HepG2 (cell line): ENCODE measurements around the gene C11orf71. TPM values are rescaled to one million over a fixed set of nuclear protein-coding genes. Genes with fewer than 3 reads are reported as not detected.

Experiments
- BHLHE40 ChIP-seq: IDR thresholded peaks from 2 replicates; pipeline ENCODE4 v1.6.1; 2011; ENCODE audit warnings: low read length, improper control_type of control experiment
- NFYB ChIP-seq: sonication (generic); formaldehyde crosslinking; IDR thresholded peaks from 2 replicates; pipeline ENCODE4 v1.4.0; 2020; ENCODE audit warnings: missing genetic modification reagents
- TAF15 ChIP-seq: fragments of 200-400 bp; formaldehyde crosslinking; IDR thresholded peaks from one replicate; pipeline ENCODE4 v1.6.1; 2018; ENCODE audit warnings: mild to moderate bottlenecking, low read depth, low read length; ENCODE audit not compliant: poor library complexity, severe bottlenecking
- ZFX ChIP-seq: sonication (generic); formaldehyde crosslinking; IDR thresholded peaks from 2 replicates; pipeline ENCODE4 v1.4.0; 2020; ENCODE audit warnings: mild to moderate bottlenecking, low read depth, missing genetic modification reagents, moderate library complexity
- ZNF274 ChIP-seq: sonication (generic); formaldehyde crosslinking; IDR thresholded peaks from 2 replicates; pipeline ENCODE4 v1.5.1; 2020; ENCODE audit warnings: mild to moderate bottlenecking, missing genetic modification reagents
- ZNF335 ChIP-seq: sonication (generic); formaldehyde crosslinking; IDR thresholded peaks from 2 replicates; pipeline ENCODE4 v1.4.0; 2020; ENCODE audit warnings: missing genetic modification reagents
- polyA plus RNA-seq, 8 experiments: library from polyadenylated mRNA; depleted of rRNA in 3 of 8; stranded (reverse) in 7 of 8; unstranded in 1 of 8; fragments of >200 nt; fragmentation: Illumina TruSeq in 4 of 8; extraction: Trizol in 4 of 8; gene quantifications; 2 replicates each; pipeline versions ENCODE4 v1.2.1 to v1.2.3, GENCODE V29; 2011 to 2016; ENCODE audit warnings: low read depth in 4 of 8, missing spikeins in 1 of 8, mixed read lengths in 1 of 8; ENCODE audit not compliant: insufficient read depth in 1 of 8
- total RNA-seq, 5 experiments: library from RNA; depleted of rRNA; stranded (reverse); fragments of >200 nt; fragmentation: Illumina TruSeq; extraction: Trizol; gene quantifications; 2 replicates each; pipeline ENCODE4 v1.2.3, GENCODE V29; 2016; ENCODE audit warnings: low read depth in 1 of 5
- TF ChIP-seq, protein P1 (sequence below): sonication (generic); formaldehyde crosslinking; IDR thresholded peaks from 2 replicates; pipeline ENCODE4 v1.4.0; 2020; ENCODE audit warnings: missing genetic modification reagents, borderline replicate concordance
- TF ChIP-seq, protein P2 (sequence below): sonication (generic); formaldehyde crosslinking; conservative IDR thresholded peaks from 2 replicates; pipeline ENCODE4 v1.4.0; 2020; ENCODE audit warnings: missing genetic modification reagents
- TF ChIP-seq, protein P3 (sequence below): sonication (generic); formaldehyde crosslinking; IDR thresholded peaks from 2 replicates; pipeline ENCODE4 v1.8.1; 2023; ENCODE audit warnings: mild to moderate bottlenecking, inconsistent platforms, moderate library complexity, missing genetic modification reagents, borderline replicate concordance
- TF ChIP-seq, protein P4 (sequence below): sonication (generic); formaldehyde crosslinking; IDR thresholded peaks from 2 replicates; pipeline ENCODE4 v1.4.0; 2020; ENCODE audit warnings: missing genetic modification reagents

C11orf71 gene
- total and polyA plus RNA-seq, 2 of the 13 experiments (the other 11 are each of a cell fraction or from before 2014, with no cell fraction given) = 7.1 to 7.8 TPM

DNA sequence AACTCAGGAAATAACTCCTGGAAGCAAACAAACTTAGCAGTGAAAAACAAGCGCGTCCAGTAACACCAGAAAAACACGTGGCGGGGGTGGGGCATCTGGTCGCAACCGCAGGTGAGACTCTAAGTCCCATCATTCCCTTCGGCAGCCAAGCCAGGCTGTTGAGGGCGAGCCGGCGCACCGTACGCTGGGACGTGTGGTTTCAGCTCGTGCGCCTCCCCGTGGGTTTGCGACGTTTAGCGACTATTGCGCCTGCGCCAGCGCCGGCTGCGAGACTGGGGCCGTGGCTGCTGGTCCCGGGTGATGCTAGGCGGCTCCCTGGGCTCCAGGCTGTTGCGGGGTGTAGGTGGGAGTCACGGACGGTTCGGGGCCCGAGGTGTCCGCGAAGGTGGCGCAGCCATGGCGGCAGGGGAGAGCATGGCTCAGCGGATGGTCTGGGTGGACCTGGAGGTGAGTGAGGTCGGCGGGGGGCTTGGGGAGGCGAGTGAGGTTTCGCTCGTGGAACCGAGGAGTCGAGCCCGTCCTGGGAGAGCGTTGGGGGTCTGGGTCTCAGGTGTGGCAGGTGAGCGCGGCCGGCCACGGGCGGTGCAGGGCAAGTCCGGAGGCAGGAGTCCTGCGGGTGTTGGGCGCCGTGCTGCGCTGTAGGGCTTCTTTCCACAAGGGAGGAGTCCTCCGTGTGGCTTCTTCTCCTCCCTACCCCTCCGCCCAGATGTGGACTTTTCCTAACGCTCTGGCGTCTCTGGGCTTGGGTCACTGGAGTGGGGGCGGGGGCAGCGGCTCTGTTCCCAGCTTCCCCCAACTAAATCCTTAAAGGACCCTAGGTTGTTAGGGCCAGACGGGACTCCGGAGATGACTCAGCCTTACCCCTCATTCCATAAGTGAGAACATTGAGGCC, 39.2 kb upstream of the C11orf71 start, which contains the start of gene REXO2 (continued):
- TF ChIP-seq, protein P1, sequence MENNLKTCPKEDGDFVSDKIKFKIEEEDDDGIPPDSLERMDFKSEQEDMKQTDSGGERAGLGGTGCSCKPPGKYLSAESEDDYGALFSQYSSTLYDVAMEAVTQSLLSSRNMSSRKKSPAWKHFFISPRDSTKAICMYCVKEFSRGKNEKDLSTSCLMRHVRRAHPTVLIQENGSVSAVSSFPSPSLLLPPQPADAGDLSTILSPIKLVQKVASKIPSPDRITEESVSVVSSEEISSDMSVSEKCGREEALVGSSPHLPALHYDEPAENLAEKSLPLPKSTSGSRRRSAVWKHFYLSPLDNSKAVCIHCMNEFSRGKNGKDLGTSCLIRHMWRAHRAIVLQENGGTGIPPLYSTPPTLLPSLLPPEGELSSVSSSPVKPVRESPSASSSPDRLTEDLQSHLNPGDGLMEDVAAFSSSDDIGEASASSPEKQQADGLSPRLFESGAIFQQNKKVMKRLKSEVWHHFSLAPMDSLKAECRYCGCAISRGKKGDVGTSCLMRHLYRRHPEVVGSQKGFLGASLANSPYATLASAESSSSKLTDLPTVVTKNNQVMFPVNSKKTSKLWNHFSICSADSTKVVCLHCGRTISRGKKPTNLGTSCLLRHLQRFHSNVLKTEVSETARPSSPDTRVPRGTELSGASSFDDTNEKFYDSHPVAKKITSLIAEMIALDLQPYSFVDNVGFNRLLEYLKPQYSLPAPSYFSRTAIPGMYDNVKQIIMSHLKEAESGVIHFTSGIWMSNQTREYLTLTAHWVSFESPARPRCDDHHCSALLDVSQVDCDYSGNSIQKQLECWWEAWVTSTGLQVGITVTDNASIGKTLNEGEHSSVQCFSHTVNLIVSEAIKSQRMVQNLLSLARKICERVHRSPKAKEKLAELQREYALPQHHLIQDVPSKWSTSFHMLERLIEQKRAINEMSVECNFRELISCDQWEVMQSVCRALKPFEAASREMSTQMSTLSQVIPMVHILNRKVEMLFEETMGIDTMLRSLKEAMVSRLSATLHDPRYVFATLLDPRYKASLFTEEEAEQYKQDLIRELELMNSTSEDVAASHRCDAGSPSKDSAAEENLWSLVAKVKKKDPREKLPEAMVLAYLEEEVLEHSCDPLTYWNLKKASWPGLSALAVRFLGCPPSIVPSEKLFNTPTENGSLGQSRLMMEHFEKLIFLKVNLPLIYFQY (CRISPR knock-in tag) = no peak
- TF ChIP-seq ZNF274 (CRISPR knock-in tag) (peak; percentile 70; the same call in 1 of the 2 replicates), ZNF335 (CRISPR knock-in tag) (no peak; the same call in 1 of the 2 replicates), NFYB (no peak), BHLHE40 (peak; percentile 65; the same call in 1 of the 2 replicates), ZFX (CRISPR knock-in tag) (peak; percentile 70), TAF15 (peak; percentile 51)
- TF ChIP-seq, protein P2, sequence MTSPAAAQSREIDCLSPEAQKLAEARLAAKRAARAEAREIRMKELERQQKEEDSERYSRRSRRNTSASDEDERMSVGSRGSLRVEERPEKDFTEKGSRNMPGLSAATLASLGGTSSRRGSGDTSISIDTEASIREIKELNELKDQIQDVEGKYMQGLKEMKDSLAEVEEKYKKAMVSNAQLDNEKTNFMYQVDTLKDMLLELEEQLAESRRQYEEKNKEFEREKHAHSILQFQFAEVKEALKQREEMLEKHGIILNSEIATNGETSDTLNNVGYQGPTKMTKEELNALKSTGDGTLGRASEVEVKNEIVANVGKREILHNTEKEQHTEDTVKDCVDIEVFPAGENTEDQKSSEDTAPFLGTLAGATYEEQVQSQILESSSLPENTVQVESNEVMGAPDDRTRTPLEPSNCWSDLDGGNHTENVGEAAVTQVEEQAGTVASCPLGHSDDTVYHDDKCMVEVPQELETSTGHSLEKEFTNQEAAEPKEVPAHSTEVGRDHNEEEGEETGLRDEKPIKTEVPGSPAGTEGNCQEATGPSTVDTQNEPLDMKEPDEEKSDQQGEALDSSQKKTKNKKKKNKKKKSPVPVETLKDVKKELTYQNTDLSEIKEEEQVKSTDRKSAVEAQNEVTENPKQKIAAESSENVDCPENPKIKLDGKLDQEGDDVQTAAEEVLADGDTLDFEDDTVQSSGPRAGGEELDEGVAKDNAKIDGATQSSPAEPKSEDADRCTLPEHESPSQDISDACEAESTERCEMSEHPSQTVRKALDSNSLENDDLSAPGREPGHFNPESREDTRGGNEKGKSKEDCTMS (CRISPR knock-in tag) = no peak
- TF ChIP-seq, protein P3, sequence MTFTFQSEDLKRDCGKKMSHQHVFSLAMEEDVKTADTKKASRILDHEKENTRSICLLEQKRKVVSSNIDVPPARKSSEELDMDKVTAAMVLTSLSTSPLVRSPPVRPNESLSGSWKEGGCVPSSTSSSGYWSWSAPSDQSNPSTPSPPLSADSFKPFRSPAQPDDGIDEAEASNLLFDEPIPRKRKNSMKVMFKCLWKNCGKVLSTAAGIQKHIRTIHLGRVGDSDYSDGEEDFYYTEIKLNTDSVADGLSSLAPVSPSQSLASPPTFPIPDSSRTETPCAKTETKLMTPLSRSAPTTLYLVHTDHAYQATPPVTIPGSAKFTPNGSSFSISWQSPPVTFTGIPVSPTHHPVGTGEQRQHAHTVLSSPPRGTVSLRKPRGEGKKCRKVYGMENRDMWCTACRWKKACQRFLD (CRISPR knock-in tag) = 0 out of 2 replicates have a peak, but pooled peaks have one; percentile 43
- TF ChIP-seq, protein P4, sequence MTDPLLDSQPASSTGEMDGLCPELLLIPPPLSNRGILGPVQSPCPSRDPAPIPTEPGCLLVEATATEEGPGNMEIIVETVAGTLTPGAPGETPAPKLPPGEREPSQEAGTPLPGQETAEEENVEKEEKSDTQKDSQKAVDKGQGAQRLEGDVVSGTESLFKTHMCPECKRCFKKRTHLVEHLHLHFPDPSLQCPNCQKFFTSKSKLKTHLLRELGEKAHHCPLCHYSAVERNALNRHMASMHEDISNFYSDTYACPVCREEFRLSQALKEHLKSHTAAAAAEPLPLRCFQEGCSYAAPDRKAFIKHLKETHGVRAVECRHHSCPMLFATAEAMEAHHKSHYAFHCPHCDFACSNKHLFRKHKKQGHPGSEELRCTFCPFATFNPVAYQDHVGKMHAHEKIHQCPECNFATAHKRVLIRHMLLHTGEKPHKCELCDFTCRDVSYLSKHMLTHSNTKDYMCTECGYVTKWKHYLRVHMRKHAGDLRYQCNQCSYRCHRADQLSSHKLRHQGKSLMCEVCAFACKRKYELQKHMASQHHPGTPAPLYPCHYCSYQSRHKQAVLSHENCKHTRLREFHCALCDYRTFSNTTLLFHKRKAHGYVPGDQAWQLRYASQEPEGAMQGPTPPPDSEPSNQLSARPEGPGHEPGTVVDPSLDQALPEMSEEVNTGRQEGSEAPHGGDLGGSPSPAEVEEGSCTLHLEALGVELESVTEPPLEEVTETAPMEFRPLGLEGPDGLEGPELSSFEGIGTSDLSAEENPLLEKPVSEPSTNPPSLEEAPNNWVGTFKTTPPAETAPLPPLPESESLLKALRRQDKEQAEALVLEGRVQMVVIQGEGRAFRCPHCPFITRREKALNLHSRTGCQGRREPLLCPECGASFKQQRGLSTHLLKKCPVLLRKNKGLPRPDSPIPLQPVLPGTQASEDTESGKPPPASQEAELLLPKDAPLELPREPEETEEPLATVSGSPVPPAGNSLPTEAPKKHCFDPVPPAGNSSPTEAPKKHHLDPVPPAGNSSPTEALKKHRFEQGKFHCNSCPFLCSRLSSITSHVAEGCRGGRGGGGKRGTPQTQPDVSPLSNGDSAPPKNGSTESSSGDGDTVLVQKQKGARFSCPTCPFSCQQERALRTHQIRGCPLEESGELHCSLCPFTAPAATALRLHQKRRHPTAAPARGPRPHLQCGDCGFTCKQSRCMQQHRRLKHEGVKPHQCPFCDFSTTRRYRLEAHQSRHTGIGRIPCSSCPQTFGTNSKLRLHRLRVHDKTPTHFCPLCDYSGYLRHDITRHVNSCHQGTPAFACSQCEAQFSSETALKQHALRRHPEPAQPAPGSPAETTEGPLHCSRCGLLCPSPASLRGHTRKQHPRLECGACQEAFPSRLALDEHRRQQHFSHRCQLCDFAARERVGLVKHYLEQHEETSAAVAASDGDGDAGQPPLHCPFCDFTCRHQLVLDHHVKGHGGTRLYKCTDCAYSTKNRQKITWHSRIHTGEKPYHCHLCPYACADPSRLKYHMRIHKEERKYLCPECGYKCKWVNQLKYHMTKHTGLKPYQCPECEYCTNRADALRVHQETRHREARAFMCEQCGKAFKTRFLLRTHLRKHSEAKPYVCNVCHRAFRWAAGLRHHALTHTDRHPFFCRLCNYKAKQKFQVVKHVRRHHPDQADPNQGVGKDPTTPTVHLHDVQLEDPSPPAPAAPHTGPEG = no peak
